Stimulated activated CD4-positive, alpha-beta T cell treated with anti-CD3 and anti-CD28 coated beads, Interleukin-12 subunit alpha, Interleukin-12 subunit beta, amount 100 ng/mL, for 4 hours (primary cell): ENCODE data around the gene LY9.
"Not testable (repeated sequence)": the region's sequence is repeated elsewhere in the genome, so short reads cannot be mapped to it uniquely, and the experiment has no call there.

Source experiments
- DNase-seq: peaks from one replicate; pipeline ENCODE4 v3.0.0-alpha.2; 2020

The LY9 gene

DNA sequence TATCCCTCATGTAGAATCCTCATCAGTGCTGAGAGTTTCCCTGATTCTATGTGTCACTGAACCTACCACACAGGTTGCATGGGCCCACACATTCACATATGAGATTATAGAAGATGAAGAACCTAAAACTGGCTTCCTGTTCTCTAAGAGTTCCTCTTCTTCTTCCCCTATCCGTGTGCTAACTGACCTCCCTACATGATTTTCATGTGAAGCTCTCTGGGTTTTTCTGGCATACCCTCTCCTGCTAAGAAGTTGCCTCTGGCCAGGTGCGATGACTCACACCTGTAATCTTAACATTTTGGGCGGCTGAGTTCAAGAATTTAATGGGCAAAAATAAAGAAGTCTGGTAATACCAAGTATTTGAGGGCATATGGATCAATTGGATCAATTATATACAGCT lies 72.2 kb downstream of the LY9 start:
- no peak for DNase-seq

DNA sequence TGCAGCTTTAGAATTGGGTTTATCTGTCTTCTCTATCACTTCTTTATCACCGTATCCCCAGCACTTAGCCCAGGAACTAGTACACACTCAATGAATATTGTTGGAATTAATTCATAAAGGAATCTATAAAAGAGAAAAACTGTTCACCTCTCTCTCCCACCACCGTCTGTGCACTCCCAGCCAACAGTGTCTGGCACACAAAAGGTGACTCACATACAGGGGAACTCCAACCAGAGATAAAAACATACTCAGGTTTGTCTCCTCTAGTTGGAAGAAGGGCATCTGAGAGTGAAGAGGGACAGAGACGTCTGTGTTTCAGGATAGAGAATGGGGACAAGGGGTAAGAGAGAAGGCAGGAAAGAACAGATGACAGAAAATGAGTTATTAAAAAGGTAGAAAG lies 79.0 kb downstream of the LY9 start:
- no peak for DNase-seq

DNA sequence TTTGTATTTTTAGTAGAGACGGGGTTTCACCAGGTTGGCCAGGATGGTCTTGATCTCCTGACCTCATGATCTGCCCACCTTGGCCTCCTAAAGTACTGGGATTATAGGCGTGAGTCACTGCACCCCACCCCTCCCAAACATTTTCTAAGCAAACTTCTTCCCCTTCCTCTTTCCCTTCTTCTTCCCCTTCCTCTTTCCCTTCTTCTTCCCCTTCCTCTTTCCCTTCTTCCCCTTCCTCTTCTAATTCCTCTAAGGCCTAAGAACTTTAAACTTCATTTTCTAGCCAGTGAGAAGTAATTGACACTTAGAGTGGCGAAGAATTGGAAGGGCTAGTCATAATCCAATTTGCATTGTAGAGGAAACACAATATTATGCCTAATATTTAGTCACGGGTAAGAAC lies 79.6 kb downstream of the LY9 start:
- DNase-seq: not testable (repeated sequence)

DNA sequence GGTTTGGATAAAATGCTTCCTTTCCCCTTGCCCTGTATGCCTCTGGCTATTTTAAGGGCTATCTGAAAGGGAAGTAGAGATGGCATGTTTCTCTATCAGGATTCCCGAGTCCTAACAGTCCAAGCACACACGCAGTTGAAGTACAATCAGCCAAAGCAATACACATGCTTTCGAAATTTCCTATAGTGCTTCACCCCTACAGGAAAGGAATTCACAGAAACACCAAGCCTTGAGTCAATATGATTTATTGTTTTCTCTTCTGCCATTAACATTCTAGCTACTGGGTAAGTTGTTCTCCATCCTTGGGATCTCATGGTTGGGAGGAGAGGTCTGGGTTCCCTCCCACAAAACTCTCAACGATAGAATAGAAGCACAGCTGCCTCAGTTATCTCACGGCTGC lies 80.3 kb downstream of the LY9 start:
- no peak for DNase-seq

DNA sequence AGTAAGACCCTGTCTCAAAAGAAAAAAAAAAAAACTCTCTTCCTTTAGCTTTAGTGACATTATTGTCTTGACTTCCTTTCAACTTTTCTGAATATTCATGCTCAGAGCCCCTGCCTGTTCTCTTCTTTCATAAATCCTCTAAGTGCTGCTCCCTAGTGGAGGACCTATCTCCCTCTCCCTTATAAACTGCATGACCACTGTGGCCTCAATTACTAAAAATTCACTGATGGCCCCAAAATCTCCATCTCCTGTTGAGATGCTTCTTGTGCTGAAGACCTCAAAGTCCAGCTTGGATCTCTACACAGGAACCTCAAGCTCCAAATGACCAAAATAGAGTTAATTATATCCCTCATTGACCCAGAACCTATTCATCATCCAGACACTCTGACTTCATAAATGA lies 81.2 kb downstream of the LY9 start:
- DNase-seq: no peak
